ENCODE data around the gene CNTN6.

DNA sequence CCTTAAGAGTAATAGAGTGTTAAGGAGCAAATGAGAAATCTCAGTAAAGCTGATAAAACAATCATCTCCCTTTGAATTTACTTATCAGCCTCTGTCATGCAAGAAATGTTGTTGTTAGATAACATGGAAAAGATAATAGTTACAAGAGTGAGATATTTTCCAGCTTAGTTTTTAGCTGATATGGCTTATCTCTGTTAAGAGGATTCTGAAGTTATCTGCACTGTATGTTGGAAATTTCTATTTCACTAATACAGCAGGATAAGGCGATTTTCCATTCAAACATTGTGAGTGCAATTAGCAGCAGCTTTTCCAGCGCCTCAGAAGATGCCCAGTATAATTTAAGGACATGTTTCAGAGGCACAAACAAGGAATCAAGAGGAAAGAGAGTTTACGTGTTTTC is 262.9 kb downstream of the CNTN6 start:
- TF ChIP-seq, protein P1, sequence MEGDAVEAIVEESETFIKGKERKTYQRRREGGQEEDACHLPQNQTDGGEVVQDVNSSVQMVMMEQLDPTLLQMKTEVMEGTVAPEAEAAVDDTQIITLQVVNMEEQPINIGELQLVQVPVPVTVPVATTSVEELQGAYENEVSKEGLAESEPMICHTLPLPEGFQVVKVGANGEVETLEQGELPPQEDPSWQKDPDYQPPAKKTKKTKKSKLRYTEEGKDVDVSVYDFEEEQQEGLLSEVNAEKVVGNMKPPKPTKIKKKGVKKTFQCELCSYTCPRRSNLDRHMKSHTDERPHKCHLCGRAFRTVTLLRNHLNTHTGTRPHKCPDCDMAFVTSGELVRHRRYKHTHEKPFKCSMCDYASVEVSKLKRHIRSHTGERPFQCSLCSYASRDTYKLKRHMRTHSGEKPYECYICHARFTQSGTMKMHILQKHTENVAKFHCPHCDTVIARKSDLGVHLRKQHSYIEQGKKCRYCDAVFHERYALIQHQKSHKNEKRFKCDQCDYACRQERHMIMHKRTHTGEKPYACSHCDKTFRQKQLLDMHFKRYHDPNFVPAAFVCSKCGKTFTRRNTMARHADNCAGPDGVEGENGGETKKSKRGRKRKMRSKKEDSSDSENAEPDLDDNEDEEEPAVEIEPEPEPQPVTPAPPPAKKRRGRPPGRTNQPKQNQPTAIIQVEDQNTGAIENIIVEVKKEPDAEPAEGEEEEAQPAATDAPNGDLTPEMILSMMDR (IDR thresholded peaks at IDR 0.05): no peak
- TF ChIP-seq POLR2A (IDR thresholded peaks at IDR 0.05): no peak
